GM23338 (cell line): ENCODE data around the gene FOXRED1. TPM values are rescaled to one million over a fixed set of nuclear protein-coding genes. Genes with fewer than 3 reads are reported as not detected.

Experiments used
- ATAC-seq: fragments of 200-7000 bp; cut with Tn5 transposase; 3 replicates; pipeline ENCODE4 v1.9.1; 2020
- DNase-seq: peaks from one replicate; pipeline ENCODE4 v3.0.0-alpha.2; 2015; ENCODE audit warnings: low spot score
- H2AFZ ChIP-seq: fragments of 200-600 bp; sonication (generic); 2 replicates; pipeline ENCODE4 v1.8.0; 2016; ENCODE audit warnings: antibody characterized with exemption, mild to moderate bottlenecking, moderate library complexity
- H3F3A ChIP-seq: fragments of 200-600 bp; sonication (generic); replicated peaks from 2 replicates; pipeline ENCODE4 v1.8.0; 2017; ENCODE audit warnings: antibody characterized with exemption, mixed run types, low read depth
- H3K27ac ChIP-seq: fragments of 200-600 bp; sonication (generic); 2 replicates; pipeline ENCODE4 v1.6.1; 2016; ENCODE audit warnings: low read depth
- H3K27me3 ChIP-seq: fragments of 200-600 bp; sonication (generic); 2 replicates; pipeline ENCODE4 v1.8.0; 2016; ENCODE audit warnings: mild to moderate bottlenecking, mixed run types, moderate library complexity; ENCODE audit not compliant: insufficient read depth
- H3K36me3 ChIP-seq: fragments of 200-600 bp; sonication (generic); 2 replicates; pipeline ENCODE4 v1.8.0; 2016; ENCODE audit warnings: mild to moderate bottlenecking; ENCODE audit not compliant: insufficient read depth
- H3K4me1 ChIP-seq: fragments of 200-600 bp; sonication (generic); 2 replicates; pipeline ENCODE4 v1.8.0; 2016; ENCODE audit warnings: mild to moderate bottlenecking, moderate library complexity; ENCODE audit not compliant: insufficient read depth
- H3K4me2 ChIP-seq: fragments of 200-600 bp; sonication (generic); 2 replicates; pipeline ENCODE4 v1.7.1; 2017; ENCODE audit warnings: mixed run types
- H3K4me3 ChIP-seq: fragments of 200-600 bp; sonication (generic); 2 replicates; pipeline ENCODE4 v1.6.1; 2016; ENCODE audit warnings: mixed run types
- H3K79me2 ChIP-seq: fragments of 200-600 bp; sonication (generic); replicated peaks from 2 replicates; pipeline ENCODE4 v1.8.0; 2017; ENCODE audit warnings: mild to moderate bottlenecking; ENCODE audit not compliant: insufficient read depth
- H3K9me2 ChIP-seq: fragments of 200-600 bp; sonication (generic); 2 replicates; pipeline ENCODE4 v1.8.0; 2017; ENCODE audit not compliant: insufficient read depth
- H4K20me1 ChIP-seq: fragments of 200-600 bp; sonication (generic); replicated peaks from 2 replicates; pipeline ENCODE4 v1.8.0; 2017; ENCODE audit warnings: mild to moderate bottlenecking; ENCODE audit not compliant: insufficient read depth
- H3K27ac Mint-ChIP-seq: 2 replicates; pipeline ENCODE4 v1.8.0; 2020; ENCODE audit warnings: inconsistent platforms, mild to moderate bottlenecking, moderate library complexity, mixed read lengths
- H3K27me3 Mint-ChIP-seq: 3 replicates; pipeline ENCODE4 v1.8.0; 2022; ENCODE audit warnings: low read depth, mild to moderate bottlenecking, moderate library complexity, mixed read lengths, inconsistent platforms; ENCODE audit not compliant: insufficient read depth, poor library complexity
- H3K36me3 Mint-ChIP-seq: 3 replicates; pipeline ENCODE4 v1.8.0; 2021; ENCODE audit warnings: low read depth, mild to moderate bottlenecking, inconsistent platforms, moderate library complexity, mixed read lengths
- H3K4me1 Mint-ChIP-seq: 3 replicates; pipeline ENCODE4 v1.8.0; 2020; ENCODE audit warnings: mild to moderate bottlenecking, inconsistent platforms, mixed read lengths
- H3K4me3 Mint-ChIP-seq: 3 replicates; pipeline ENCODE4 v1.8.0; 2021; ENCODE audit warnings: moderate library complexity, mild to moderate bottlenecking, inconsistent platforms, mixed read lengths
- H3K9me3 Mint-ChIP-seq: 3 replicates; pipeline ENCODE4 v1.8.0; 2020; ENCODE audit warnings: moderate library complexity, mild to moderate bottlenecking, inconsistent platforms, mixed read lengths
- EZH2 ChIP-seq: fragments of 200-600 bp; sonication (generic); IDR thresholded peaks from one replicate; pipeline ENCODE4 v1.8.0; 2017; ENCODE audit warnings: antibody characterized with exemption, mild to moderate bottlenecking, low read depth; ENCODE audit not compliant: unreplicated experiment
- JUNB ChIP-seq: IDR thresholded peaks from one replicate; pipeline ENCODE4 v1.6.1; 2016; ENCODE audit warnings: antibody characterized with exemption; ENCODE audit not compliant: unreplicated experiment
- STAT1 ChIP-seq: IDR thresholded peaks from one replicate; pipeline ENCODE4 v1.6.1; 2016; ENCODE audit warnings: antibody characterized with exemption; ENCODE audit not compliant: unreplicated experiment
- ZNF114 ChIP-seq: fragments of 250-450 bp; sonication (Bioruptor Pico); IDR thresholded peaks from 2 replicates; pipeline ENCODE4 v1.5.0; 2020; ENCODE audit warnings: mild to moderate bottlenecking, moderate library complexity
- polyA plus RNA-seq: library from polyadenylated mRNA; unstranded; fragments of >200 nt; fragmentation: Nextera tagmentation; extraction: Ambion mirVana; gene quantifications from 2 replicates; pipeline ENCODE4 v1.2.1, GENCODE V29; 2016
- total RNA-seq: library from RNA; depleted of rRNA; stranded (reverse); fragments of >200 nt; shearing (Covaris generic); gene quantifications from 2 replicates; pipeline ENCODE4 v1.2.3, GENCODE V29; 2014
- TF ChIP-seq, protein P1 (sequence below): IDR thresholded peaks from one replicate; pipeline ENCODE4 v1.6.1; 2018; ENCODE audit warnings: antibody characterized with exemption; ENCODE audit not compliant: unreplicated experiment
- TF ChIP-seq, protein P2 (sequence below), 2 experiments: fragments of 200-600 bp in 1 of 2; sonication (generic) in 1 of 2; conservative IDR thresholded peaks; 2 replicates each; pipeline versions ENCODE4 v1.5.1 to v1.6.1; 2016 to 2017; ENCODE audit warnings: antibody characterized with exemption in 2 of 2, low read depth in 2 of 2, mild to moderate bottlenecking in 2 of 2, moderate library complexity in 1 of 2
- TF ChIP-seq, protein P3 (sequence below): IDR thresholded peaks from 2 replicates; pipeline ENCODE4 v1.6.1; 2016; ENCODE audit warnings: antibody characterized with exemption
- TF ChIP-seq, protein P4 (sequence below): fragments of 250-450 bp; sonication (Bioruptor Pico); IDR thresholded peaks from 2 replicates; pipeline ENCODE4 v1.5.0; 2020; ENCODE audit warnings: mild to moderate bottlenecking, moderate library complexity

Gene FOXRED1
- total and polyA plus RNA-seq, 2 experiments from 2014 or later: 25.2 to 59.2 TPM

DNA sequence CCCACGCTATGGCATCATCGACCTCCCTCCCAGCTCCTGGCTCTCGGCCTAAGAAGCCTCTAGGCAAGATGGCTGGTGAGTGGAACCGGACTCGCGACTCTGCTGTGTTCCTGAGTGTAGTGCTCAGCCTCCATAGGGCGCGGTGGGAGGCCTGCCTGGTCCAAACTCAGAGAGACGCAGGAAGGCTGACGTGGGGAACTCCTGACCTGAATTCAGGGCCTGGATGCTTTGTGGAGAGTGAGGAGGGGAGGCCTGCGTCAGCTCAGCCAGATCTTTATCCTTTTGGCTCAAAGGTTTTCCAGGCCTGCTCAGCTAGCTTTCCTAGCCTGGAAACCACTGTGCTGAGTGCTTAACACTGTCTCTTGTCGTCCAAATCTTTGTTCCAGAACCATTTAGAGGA lies 21.9 kb downstream of the FOXRED1 start (continued):
- TF ChIP-seq, protein P1, sequence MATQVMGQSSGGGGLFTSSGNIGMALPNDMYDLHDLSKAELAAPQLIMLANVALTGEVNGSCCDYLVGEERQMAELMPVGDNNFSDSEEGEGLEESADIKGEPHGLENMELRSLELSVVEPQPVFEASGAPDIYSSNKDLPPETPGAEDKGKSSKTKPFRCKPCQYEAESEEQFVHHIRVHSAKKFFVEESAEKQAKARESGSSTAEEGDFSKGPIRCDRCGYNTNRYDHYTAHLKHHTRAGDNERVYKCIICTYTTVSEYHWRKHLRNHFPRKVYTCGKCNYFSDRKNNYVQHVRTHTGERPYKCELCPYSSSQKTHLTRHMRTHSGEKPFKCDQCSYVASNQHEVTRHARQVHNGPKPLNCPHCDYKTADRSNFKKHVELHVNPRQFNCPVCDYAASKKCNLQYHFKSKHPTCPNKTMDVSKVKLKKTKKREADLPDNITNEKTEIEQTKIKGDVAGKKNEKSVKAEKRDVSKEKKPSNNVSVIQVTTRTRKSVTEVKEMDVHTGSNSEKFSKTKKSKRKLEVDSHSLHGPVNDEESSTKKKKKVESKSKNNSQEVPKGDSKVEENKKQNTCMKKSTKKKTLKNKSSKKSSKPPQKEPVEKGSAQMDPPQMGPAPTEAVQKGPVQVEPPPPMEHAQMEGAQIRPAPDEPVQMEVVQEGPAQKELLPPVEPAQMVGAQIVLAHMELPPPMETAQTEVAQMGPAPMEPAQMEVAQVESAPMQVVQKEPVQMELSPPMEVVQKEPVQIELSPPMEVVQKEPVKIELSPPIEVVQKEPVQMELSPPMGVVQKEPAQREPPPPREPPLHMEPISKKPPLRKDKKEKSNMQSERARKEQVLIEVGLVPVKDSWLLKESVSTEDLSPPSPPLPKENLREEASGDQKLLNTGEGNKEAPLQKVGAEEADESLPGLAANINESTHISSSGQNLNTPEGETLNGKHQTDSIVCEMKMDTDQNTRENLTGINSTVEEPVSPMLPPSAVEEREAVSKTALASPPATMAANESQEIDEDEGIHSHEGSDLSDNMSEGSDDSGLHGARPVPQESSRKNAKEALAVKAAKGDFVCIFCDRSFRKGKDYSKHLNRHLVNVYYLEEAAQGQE: no peak

DNA sequence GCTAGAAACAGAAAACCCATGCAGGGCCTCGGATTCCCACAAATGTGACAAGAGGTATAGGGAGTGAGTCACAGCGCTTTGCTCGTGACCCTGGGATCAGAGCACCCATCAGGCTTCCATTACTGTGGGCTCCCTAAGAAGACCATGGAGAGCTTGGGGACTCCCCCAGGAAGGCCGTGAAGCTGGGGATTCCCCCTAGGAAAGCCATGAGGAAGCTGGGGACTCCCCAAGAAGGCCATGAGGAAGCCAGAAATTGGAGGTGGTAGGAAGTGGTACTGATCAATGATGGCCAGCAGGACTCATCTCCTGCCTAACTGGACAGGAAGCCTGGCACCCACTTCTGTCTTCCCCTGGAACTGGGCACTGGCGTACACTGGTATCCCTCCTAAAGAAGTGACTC lies 24.8 kb downstream of the FOXRED1 start:
- H3K4me1 ChIP-seq: no peaks in the 10 kb centered on the region
- DNase-seq: no peak
- Mint-ChIP-seq H3K4me1 (no peaks in the 10 kb centered on the region), H3K9me3 (no peaks in the 10 kb centered on the region), H3K4me3 (no peak overlapping the region), H3K27me3 (no peaks in the 10 kb centered on the region), H3K36me3 (peaks cover 17% of the 10 kb centered on the region), H3K27ac (no peak overlapping the region)
- peaks cover 8% of the 10 kb centered on the region; the same call in 1 of the 2 replicates for H3F3A ChIP-seq
- H3K4me3 ChIP-seq: no peak overlapping the region
- H3K4me2 ChIP-seq: no peak overlapping the region
- no peaks in the 10 kb centered on the region for H3K27me3 ChIP-seq
- no peaks in the 10 kb centered on the region for H3K79me2 ChIP-seq
- H2AFZ ChIP-seq: no peak overlapping the region
- no peaks in the 10 kb centered on the region; the same call in 1 of the 2 replicates for H4K20me1 ChIP-seq
- H3K36me3 ChIP-seq: no peaks in the 10 kb centered on the region; the same call in 1 of the 2 replicates
- H3K9me2 ChIP-seq: no peaks in the 10 kb centered on the region
- TF ChIP-seq, protein P2, sequence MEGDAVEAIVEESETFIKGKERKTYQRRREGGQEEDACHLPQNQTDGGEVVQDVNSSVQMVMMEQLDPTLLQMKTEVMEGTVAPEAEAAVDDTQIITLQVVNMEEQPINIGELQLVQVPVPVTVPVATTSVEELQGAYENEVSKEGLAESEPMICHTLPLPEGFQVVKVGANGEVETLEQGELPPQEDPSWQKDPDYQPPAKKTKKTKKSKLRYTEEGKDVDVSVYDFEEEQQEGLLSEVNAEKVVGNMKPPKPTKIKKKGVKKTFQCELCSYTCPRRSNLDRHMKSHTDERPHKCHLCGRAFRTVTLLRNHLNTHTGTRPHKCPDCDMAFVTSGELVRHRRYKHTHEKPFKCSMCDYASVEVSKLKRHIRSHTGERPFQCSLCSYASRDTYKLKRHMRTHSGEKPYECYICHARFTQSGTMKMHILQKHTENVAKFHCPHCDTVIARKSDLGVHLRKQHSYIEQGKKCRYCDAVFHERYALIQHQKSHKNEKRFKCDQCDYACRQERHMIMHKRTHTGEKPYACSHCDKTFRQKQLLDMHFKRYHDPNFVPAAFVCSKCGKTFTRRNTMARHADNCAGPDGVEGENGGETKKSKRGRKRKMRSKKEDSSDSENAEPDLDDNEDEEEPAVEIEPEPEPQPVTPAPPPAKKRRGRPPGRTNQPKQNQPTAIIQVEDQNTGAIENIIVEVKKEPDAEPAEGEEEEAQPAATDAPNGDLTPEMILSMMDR (conservative IDR thresholded peaks at IDR 0.05; ENCODE audit: low read depth in 2 of 2): no peak
- TF ChIP-seq JUNB (no peak), STAT1 (no peak), EZH2 (no peak), ZNF114 (CRISPR knock-in tag) (no peak)
- TF ChIP-seq, protein P3, sequence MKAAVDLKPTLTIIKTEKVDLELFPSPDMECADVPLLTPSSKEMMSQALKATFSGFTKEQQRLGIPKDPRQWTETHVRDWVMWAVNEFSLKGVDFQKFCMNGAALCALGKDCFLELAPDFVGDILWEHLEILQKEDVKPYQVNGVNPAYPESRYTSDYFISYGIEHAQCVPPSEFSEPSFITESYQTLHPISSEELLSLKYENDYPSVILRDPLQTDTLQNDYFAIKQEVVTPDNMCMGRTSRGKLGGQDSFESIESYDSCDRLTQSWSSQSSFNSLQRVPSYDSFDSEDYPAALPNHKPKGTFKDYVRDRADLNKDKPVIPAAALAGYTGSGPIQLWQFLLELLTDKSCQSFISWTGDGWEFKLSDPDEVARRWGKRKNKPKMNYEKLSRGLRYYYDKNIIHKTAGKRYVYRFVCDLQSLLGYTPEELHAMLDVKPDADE: no peak
- TF ChIP-seq, protein P4, sequence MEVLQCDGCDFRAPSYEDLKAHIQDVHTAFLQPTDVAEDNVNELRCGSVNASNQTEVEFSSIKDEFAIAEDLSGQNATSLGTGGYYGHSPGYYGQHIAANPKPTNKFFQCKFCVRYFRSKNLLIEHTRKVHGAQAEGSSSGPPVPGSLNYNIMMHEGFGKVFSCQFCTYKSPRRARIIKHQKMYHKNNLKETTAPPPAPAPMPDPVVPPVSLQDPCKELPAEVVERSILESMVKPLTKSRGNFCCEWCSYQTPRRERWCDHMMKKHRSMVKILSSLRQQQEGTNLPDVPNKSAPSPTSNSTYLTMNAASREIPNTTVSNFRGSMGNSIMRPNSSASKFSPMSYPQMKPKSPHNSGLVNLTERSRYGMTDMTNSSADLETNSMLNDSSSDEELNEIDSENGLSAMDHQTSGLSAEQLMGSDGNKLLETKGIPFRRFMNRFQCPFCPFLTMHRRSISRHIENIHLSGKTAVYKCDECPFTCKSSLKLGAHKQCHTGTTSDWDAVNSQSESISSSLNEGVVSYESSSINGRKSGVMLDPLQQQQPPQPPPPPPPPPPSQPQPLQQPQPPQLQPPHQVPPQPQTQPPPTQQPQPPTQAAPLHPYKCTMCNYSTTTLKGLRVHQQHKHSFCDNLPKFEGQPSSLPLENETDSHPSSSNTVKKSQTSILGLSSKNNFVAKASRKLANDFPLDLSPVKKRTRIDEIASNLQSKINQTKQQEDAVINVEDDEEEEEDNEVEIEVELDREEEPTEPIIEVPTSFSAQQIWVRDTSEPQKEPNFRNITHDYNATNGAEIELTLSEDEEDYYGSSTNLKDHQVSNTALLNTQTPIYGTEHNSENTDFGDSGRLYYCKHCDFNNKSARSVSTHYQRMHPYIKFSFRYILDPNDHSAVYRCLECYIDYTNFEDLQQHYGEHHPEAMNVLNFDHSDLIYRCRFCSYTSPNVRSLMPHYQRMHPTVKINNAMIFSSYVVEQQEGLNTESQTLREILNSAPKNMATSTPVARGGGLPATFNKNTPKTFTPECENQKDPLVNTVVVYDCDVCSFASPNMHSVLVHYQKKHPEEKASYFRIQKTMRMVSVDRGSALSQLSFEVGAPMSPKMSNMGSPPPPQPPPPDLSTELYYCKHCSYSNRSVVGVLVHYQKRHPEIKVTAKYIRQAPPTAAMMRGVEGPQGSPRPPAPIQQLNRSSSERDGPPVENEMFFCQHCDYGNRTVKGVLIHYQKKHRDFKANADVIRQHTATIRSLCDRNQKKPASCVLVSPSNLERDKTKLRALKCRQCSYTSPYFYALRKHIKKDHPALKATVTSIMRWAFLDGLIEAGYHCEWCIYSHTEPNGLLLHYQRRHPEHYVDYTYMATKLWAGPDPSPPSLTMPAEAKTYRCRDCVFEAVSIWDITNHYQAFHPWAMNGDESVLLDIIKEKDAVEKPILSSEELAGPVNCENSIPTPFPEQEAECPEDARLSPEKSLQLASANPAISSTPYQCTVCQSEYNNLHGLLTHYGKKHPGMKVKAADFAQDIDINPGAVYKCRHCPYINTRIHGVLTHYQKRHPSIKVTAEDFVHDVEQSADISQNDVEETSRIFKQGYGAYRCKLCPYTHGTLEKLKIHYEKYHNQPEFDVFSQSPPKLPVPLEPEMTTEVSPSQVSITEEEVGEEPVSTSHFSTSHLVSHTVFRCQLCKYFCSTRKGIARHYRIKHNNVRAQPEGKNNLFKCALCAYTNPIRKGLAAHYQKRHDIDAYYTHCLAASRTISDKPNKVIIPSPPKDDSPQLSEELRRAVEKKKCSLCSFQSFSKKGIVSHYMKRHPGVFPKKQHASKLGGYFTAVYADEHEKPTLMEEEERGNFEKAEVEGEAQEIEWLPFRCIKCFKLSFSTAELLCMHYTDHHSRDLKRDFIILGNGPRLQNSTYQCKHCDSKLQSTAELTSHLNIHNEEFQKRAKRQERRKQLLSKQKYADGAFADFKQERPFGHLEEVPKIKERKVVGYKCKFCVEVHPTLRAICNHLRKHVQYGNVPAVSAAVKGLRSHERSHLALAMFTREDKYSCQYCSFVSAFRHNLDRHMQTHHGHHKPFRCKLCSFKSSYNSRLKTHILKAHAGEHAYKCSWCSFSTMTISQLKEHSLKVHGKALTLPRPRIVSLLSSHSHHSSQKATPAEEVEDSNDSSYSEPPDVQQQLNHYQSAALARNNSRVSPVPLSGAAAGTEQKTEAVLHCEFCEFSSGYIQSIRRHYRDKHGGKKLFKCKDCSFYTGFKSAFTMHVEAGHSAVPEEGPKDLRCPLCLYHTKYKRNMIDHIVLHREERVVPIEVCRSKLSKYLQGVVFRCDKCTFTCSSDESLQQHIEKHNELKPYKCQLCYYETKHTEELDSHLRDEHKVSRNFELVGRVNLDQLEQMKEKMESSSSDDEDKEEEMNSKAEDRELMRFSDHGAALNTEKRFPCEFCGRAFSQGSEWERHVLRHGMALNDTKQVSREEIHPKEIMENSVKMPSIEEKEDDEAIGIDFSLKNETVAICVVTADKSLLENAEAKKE (CRISPR knock-in tag): no peak
- no peak for ATAC-seq
- H3K27ac ChIP-seq: no peak overlapping the region
